Parathyroid adenoma (tissue), 2 donors: ENCODE results near the gene PRKAG1.
A peak's percentile ranks its signal among the peaks of the same experiment; 100 is the strongest.

Experiments
- H2AFZ ChIP-seq: fragments of 300-600 bp; sonication (generic); one replicate; pipeline ENCODE4 v1.7.0; 2017; ENCODE audit warnings: antibody characterized with exemption, mild to moderate bottlenecking
- H3K27ac ChIP-seq: fragments of 300-600 bp; sonication (generic); one replicate; pipeline ENCODE4 v1.7.0; 2017
- H3K27me3 ChIP-seq: fragments of 300-600 bp; sonication (generic); one replicate; pipeline ENCODE4 v1.7.0; 2017; ENCODE audit warnings: low read length; ENCODE audit not compliant: control insufficient read depth, insufficient read depth
- H3K36me3 ChIP-seq: fragments of 300-600 bp; sonication (generic); one replicate; pipeline ENCODE4 v1.7.0; 2017; ENCODE audit warnings: low read length; ENCODE audit not compliant: control insufficient read depth, insufficient read depth
- H3K4me1 ChIP-seq: fragments of 300-600 bp; sonication (generic); one replicate; pipeline ENCODE4 v1.7.0; 2017; ENCODE audit warnings: control low read depth
- H3K4me2 ChIP-seq: fragments of 300-600 bp; sonication (generic); one replicate; pipeline ENCODE4 v1.7.0; 2017; ENCODE audit warnings: low read length
- H3K4me3 ChIP-seq: fragments of 300-600 bp; sonication (generic); one replicate; pipeline ENCODE4 v1.7.0; 2017; ENCODE audit warnings: low read depth, low read length
- H3K79me2 ChIP-seq: fragments of 300-600 bp; sonication (generic); one replicate; pipeline ENCODE4 v1.7.0; 2017; ENCODE audit warnings: control low read depth
- H3K9ac ChIP-seq: fragments of 300-600 bp; sonication (generic); one replicate; pipeline ENCODE4 v1.7.0; 2017; ENCODE audit warnings: mild to moderate bottlenecking
- H3K9me3 ChIP-seq: fragments of 300-600 bp; sonication (generic); one replicate; pipeline ENCODE4 v1.7.0; 2017; ENCODE audit warnings: low read length; ENCODE audit not compliant: control insufficient read depth
- TF ChIP-seq, protein P1 (sequence below): fragments of 300-600 bp; sonication (generic); IDR thresholded peaks from one replicate; pipeline ENCODE4 v1.7.0; 2017; ENCODE audit warnings: antibody characterized with exemption, mild to moderate bottlenecking
- donor health status: primary hyperparathyroidism.

PRKAG1 gene

DNA sequence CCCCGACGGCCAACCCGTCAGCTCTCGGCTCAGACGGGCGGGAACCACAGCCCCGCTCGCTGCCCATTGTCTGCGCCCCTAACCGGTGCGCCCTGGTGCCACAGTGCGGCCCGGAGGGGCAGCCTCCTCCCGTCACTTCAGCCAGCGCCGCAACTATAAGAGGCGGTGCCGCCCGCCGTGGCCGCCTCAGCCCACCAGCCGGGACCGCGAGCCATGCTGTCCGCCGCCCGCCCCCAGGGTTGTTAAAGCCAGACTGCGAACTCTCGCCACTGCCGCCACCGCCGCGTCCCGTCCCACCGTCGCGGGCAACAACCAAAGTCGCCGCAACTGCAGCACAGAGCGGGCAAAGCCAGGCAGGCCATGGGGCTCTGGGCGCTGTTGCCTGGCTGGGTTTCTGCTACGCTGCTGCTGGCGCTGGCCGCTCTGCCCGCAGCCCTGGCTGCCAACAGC, 40.3 kb downstream of the PRKAG1 start, which contains the start of gene WNT1:
Gene WNT1 (plus strand): TSS at position 32 of the 450 bp plus-strand sequence. CDS start 329 bp downstream, at position 361.
- no peaks in the 10 kb centered on the region for H3K9me3 ChIP-seq
- no peak within 1 kb of the TSS for H3K27ac ChIP-seq
- peaks cover 28% of the 10 kb centered on the region for H3K4me1 ChIP-seq
- TF ChIP-seq, protein P1, sequence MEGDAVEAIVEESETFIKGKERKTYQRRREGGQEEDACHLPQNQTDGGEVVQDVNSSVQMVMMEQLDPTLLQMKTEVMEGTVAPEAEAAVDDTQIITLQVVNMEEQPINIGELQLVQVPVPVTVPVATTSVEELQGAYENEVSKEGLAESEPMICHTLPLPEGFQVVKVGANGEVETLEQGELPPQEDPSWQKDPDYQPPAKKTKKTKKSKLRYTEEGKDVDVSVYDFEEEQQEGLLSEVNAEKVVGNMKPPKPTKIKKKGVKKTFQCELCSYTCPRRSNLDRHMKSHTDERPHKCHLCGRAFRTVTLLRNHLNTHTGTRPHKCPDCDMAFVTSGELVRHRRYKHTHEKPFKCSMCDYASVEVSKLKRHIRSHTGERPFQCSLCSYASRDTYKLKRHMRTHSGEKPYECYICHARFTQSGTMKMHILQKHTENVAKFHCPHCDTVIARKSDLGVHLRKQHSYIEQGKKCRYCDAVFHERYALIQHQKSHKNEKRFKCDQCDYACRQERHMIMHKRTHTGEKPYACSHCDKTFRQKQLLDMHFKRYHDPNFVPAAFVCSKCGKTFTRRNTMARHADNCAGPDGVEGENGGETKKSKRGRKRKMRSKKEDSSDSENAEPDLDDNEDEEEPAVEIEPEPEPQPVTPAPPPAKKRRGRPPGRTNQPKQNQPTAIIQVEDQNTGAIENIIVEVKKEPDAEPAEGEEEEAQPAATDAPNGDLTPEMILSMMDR = peak; percentile 8
- no peaks in the 10 kb centered on the region for H3K79me2 ChIP-seq
- H3K27me3 ChIP-seq = peaks cover 12% of the 10 kb centered on the region
- no peak within 1 kb of the TSS for H3K9ac ChIP-seq
- peak within 1 kb of the TSS; percentile 27 for H3K4me3 ChIP-seq
- H2AFZ ChIP-seq = peak within 1 kb of the TSS; percentile 78
- H3K36me3 ChIP-seq = no peaks in the 10 kb centered on the region
- peak within 1 kb of the TSS; percentile 51 for H3K4me2 ChIP-seq

DNA sequence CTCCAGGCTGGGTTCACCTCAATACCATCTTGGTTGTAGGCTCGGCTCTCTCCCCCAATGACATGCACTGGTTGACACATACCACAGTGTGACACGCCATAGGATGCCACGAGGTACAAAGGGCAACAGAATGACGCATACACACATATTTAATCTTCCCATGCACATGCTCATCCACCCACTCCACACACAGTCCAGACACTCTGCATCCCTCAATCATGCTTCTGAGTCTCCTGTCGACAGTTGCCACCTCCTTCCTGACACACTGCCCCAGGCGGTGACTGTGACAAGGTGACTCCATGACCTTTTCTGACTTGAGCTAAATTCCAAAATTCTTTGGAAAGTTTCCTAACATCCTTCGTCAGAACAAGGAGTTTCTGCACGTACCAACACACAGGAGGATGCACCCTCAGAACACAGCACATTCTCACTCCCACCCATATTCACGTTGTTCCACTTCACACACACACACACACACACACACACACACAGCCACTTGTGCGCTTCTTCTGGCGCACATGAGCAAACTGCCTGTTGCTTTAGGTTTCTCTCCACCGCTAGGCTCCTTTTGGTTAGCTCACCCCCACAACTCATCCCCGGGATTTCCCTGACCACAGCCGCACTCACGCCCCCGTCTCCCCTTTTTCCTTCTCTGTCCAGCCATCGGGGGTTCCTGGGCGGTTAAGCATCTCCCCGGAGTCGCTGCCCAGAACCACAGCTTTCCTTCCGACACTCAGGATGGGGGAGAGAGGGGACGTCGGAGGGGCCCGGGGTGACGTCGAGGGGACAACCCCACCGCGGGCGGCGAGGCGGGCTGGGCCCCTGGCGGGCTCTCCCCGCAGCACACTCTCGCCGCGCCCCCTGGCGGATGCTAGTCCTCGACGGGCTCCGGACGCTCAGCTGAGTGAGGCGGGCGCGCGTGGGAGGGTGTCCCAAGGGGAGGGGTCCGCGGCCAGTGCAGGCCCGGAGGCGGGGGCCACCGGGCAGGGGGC, 41.0 kb downstream of the PRKAG1 start:
- H3K9ac ChIP-seq = no peak overlapping the region
- no peak overlapping the region for H3K27ac ChIP-seq
- H3K4me1 ChIP-seq = peaks cover 34% of the 10 kb centered on the region
- H3K27me3 ChIP-seq = peaks cover 12% of the 10 kb centered on the region
- TF ChIP-seq, protein P1 = peak; percentile 75
- no peaks in the 10 kb centered on the region for H3K36me3 ChIP-seq
- no peak overlapping the region for H3K4me3 ChIP-seq
- no peaks in the 10 kb centered on the region for H3K9me3 ChIP-seq
- H3K79me2 ChIP-seq = no peaks in the 10 kb centered on the region
- peak overlapping the region; percentile 51 for H3K4me2 ChIP-seq
- peak overlapping the region; percentile 78 for H2AFZ ChIP-seq

DNA sequence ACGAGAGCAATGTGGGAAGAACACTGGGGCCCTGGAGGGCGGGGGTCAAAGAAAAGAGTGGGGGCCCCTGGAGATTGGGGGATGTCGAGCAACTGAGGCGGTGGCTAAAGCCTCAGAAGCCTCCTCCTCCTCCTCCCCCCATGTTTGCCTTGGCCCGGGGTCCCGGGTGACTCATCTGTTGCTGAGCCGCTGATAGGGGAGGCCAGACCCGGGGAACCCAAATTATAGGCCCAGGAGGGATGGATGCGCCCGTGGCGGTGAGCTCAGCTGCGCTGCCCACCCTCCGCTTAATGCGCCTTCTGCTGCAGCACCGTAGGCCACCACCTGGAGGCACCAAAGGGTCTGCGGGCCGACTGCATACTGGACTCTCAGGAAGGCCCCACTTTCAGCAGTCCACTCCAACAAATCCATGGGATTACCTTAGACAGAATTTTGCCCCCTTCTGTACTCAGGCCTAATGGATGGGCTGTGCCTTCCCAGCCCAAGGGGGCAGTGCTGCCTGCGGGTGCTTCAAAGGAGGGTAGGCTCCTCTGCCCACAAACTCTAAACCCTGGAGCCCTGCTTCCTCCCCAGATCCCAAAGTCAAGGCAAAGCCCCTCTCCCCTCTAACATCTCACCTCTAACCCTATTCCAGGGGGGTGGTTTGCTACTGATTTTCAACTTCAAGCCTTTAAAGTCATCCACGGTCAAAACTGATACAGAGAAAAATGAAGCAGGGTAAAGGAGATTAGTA, 44.5 kb downstream of the PRKAG1 start:
- no peak overlapping the region for H3K4me3 ChIP-seq
- H3K4me1 ChIP-seq = peaks cover 40% of the 10 kb centered on the region
- no peaks in the 10 kb centered on the region for H3K79me2 ChIP-seq
- no peaks in the 10 kb centered on the region for H3K9me3 ChIP-seq
- no peak overlapping the region for H3K4me2 ChIP-seq
- TF ChIP-seq, protein P1 = peak; percentile 46
- peaks cover 4% of the 10 kb centered on the region for H3K27me3 ChIP-seq
- no peaks in the 10 kb centered on the region for H3K36me3 ChIP-seq
- no peak overlapping the region for H3K9ac ChIP-seq
- no peak overlapping the region for H3K27ac ChIP-seq
- peak overlapping the region; percentile 20 for H2AFZ ChIP-seq

DNA sequence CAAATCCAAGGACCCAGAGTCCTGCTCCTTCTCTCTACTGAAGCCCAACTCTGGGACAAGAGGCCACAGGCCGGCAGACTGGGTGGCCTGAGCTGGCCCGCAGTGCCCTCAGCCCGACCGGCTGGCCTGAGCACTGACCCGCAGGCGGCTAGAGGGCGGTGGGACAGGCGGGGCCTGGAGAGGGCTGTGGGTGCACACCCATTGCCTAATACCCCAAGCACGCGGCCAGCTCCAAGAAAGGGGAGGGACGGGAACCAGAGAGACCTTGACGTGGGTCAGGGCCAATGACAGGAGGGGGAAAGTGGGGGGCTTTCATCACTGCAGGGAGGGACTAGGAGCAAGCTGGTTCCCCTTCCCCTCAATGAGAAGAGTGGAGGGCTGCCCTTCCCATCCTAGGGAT, 45.0 kb downstream of the PRKAG1 start:
- H3K27ac ChIP-seq = no peak overlapping the region
- no peak overlapping the region for H3K4me3 ChIP-seq
- no peaks in the 10 kb centered on the region for H3K79me2 ChIP-seq
- TF ChIP-seq, protein P1 = no peak
- no peak overlapping the region for H3K4me2 ChIP-seq
- H2AFZ ChIP-seq = peak overlapping the region; percentile 20
- H3K9ac ChIP-seq = no peak overlapping the region
- no peaks in the 10 kb centered on the region for H3K36me3 ChIP-seq
- peaks cover 35% of the 10 kb centered on the region for H3K4me1 ChIP-seq
- no peaks in the 10 kb centered on the region for H3K27me3 ChIP-seq
- no peaks in the 10 kb centered on the region for H3K9me3 ChIP-seq
